ENCODE data around the gene DNAJC13.
A peak's percentile ranks its signal among the peaks of the same experiment; 100 is the strongest.
"Not testable (repeated sequence)": the region's sequence is repeated elsewhere in the genome, so short reads cannot be mapped to it uniquely, and the experiment has no call there.

The DNAJC13 gene

GRCh38 chr3:132416807-132417694 lies at the start of gene DNAJC13:
Gene DNAJC13, plus strand, starts transcription at chr3:132417502. Its CDS starts 17,049 bp downstream, at chr3:132434551.
- DNase-seq: peak; percentile 90

GRCh38 chr3:132368515-132368914 lies 48.8 kb upstream of the DNAJC13 start:
- DNase-seq: no peak

- no peak for DNase-seq
Measured at GRCh38 chr3:132368962-132369361, 48.3 kb upstream of the DNAJC13 start.

GRCh38 chr3:132376945-132377354 lies 40.4 kb upstream of the DNAJC13 start:
- not testable (repeated sequence) for DNase-seq

- DNase-seq: no peak
Measured at GRCh38 chr3:132378048-132378762, 39.1 kb upstream of the DNAJC13 start.

GRCh38 chr3:132378846-132379245 lies 38.5 kb upstream of the DNAJC13 start:
- DNase-seq: no peak

GRCh38 chr3:132380920-132381319 lies 36.4 kb upstream of the DNAJC13 start:
- no peak for DNase-seq

- DNase-seq: no peak
Measured at GRCh38 chr3:132381348-132381944, 35.9 kb upstream of the DNAJC13 start.

GRCh38 chr3:132382267-132382666 lies 35.0 kb upstream of the DNAJC13 start:
- no peak for DNase-seq

- no peak for DNase-seq
Measured at GRCh38 chr3:132382688-132383194, 34.6 kb upstream of the DNAJC13 start.

GRCh38 chr3:132386259-132386658 lies 31.0 kb upstream of the DNAJC13 start:
- DNase-seq: no peak

- not testable (repeated sequence) for DNase-seq
Measured at GRCh38 chr3:132392675-132393074, 24.6 kb upstream of the DNAJC13 start.

- peak; percentile 8 for DNase-seq
Measured at GRCh38 chr3:132394320-132394719, 23.0 kb upstream of the DNAJC13 start.

- DNase-seq: no peak
Measured at GRCh38 chr3:132395126-132395525, 22.2 kb upstream of the DNAJC13 start.

GRCh38 chr3:132396255-132396654 lies 21.0 kb upstream of the DNAJC13 start:
- DNase-seq: no peak

- DNase-seq: not testable (repeated sequence)
Measured at GRCh38 chr3:132396776-132397175, 20.5 kb upstream of the DNAJC13 start.

GRCh38 chr3:132399054-132399929 lies 18.0 kb upstream of the DNAJC13 start:
- peak; percentile 33 for DNase-seq

GRCh38 chr3:132401255-132401654 lies 16.0 kb upstream of the DNAJC13 start:
- DNase-seq: no peak

- no peak for DNase-seq
Measured at GRCh38 chr3:132404276-132404675, 13.0 kb upstream of the DNAJC13 start.

GRCh38 chr3:132405188-132405587 lies 12.1 kb upstream of the DNAJC13 start:
- DNase-seq: no peak

GRCh38 chr3:132405609-132406299 lies 11.5 kb upstream of the DNAJC13 start:
- no peak for DNase-seq

GRCh38 chr3:132406587-132406986 lies 10.7 kb upstream of the DNAJC13 start:
- no peak for DNase-seq
